GM20431 (cell line): ENCODE data around the gene LRP6.
"Not testable (repeated sequence)": the region's sequence is repeated elsewhere in the genome, so short reads cannot be mapped to it uniquely, and the experiment has no call there.

ENCODE experiments used
- in situ Hi-C: fragments of 300-500 bp; cut with MseI, MboI; formaldehyde crosslinking; loops from one replicate; pipeline ENCODE4 v1.15.0; 2020; ENCODE audit warnings: low sequenced_read_pairs; ENCODE audit not compliant: unreplicated experiment

The LRP6 gene

GRCh38 chr12:12190087-12190809 is 76.6 kb downstream of the LRP6 start:
- in situ Hi-C loops, result no loop called here

GRCh38 chr12:12185414-12185813 is 81.4 kb downstream of the LRP6 start:
- in situ Hi-C loops, result no loop called here

DNA sequence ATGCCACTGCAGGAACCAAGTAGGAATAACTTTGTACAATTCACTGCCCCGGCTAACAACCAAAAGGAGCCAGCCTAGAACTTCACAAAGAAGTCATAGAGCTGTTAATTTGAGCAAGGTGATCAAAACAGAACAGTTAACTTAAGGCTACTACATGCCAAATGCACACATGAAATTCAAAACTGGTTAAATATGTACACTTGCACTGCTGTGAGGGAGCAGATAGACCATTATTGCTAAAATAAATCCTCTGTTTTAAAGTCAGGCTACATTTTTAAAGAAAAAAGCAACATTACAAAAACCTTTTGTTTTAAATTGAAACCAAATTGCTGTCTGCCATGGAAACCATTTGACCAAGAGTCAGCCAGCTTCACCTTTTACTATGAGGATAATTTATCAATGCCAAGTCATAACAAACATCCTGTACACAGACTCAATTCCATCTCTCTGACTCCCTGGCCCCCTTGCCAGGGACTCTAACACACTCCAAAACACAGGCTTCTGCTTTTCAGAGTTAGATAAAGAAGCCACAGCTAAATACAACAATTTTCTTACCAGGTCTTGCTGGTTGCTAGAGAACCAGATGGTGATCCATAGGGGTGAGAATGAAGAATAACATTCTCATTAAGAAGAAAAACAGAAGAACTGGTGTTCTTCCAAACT is 84.0 kb downstream of the LRP6 start:
- in situ Hi-C loops, result no loop called here

DNA sequence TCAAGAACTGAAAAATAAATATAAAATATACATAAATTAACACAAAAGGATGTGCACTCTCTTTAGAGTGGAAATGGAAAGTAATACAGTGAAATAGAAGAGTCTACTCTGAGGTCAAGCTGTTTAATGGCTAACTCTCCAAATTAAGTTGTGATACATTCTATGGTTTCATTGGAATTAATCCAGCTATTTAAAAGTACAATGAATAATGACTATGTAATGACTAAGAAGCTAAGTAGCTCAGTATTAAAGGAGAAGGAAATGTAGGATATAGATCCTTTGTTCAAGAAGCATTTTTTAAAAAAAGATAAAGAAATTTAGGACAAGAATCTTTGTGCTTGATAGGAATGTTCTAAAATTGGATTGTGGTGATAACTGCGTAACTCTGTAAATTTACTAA is 85.3 kb downstream of the LRP6 start:
- in situ Hi-C loops, result no loop called here

- in situ Hi-C loops, result no loop called here
Observed at GRCh38 chr12:12180575-12180974, 86.3 kb downstream of the LRP6 start.

DNA sequence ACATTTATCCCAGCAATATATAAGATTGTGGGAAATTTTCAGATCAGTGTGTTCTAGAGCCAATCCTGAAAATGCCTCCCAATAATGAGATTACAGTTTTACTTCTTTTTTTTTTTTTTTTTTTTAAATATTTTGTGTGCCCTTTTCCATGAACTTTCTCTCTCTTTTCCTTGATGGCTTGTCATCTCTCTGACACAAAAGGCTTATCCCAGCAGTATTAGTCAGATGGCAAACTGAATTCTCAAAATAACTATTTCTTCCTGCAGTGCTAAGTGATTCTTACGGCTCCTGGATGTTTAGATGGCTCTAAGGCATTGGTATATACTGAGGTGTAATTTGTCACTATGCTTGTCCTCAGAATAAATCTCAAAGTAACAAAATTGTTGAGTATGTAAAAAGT is 86.7 kb downstream of the LRP6 start:
- in situ Hi-C loops, result no loop called here

DNA sequence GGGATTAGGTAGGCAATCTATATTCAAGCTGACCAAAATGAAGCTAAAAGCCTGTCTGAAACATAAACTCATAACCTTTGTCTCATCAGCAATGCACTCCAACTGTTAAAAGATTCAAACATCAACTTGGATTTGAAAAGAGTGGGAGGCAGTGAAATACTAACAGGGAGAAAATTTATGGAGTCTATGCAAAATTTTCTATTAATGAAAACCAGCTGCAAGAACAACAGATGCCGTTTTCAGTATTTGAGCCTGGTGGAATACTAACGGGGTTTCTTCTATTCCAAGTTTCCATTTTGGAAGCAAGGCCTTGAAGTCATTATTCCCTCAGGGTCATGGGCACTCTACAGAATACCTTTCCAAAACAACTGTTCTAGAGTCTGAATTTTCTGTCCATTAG is 88.3 kb downstream of the LRP6 start:
- in situ Hi-C loops, result no loop called here

DNA sequence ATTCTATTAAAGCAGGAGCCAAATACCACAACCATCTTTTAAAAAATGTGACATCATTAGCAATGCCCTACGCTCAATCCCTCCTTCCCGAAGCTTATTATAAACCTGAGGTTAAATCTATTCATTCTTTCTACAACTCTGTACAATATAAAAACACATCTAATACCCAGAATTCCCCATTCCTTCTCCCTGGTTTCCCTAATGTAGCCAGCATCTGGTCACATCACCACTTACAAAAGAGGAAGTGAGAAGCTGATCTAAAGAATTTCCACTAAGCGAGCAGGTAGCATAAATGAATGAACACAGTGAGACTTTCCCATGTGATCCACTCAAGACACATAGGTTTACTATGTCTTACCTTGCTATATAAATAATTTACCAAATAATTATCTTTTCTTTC is 90.4 kb downstream of the LRP6 start:
- in situ Hi-C loops, result no loop called here

DNA sequence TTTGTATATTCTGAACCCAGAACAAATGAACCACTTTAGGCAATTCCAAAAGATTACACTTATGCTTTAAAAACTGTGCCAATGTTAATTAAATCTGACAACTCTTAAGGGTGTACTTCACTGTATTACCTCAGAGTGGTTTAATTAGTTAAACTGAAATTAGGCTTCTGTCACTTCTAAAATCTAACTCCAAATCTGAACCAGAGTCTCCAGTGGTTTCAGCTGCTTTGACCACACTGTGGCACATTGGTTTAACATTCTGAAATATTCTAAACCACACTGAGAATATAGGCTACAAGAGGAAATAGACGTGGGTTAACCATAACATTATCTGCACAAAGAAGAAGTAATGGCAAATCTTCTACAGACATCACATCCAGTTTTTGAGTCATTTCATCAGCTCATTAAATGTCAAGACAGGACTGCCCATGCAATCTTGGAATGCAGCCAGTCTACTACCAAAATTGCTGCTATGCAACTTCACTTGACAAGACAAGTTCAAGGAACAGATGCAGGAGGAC is 94.8 kb downstream of the LRP6 start:
- in situ Hi-C loops, result no loop called here

DNA sequence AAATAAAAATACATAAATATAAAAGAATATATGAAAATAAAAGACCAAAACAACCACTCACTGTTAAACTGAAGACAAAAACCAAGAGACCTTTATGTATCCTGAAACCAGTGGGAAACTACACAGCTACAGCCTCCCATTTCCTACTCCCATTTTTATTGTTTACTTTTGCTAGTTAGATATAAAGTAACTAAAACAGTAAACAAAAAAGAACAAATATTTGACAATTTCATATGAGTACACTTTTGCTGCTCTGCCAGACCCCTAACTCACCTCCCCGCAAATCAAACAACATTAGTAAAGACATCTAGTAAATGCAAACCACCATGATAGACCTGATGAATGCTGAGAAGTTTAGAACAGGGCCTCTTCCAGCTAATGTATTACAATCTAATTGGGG is 99.0 kb downstream of the LRP6 start:
- in situ Hi-C loops, result no loop called here

- in situ Hi-C loops, result no loop called here
Observed at GRCh38 chr12:12166751-12167150, 100.1 kb downstream of the LRP6 start.

- in situ Hi-C loops, result no loop called here
Observed at GRCh38 chr12:12159988-12160387, 106.9 kb downstream of the LRP6 start.

DNA sequence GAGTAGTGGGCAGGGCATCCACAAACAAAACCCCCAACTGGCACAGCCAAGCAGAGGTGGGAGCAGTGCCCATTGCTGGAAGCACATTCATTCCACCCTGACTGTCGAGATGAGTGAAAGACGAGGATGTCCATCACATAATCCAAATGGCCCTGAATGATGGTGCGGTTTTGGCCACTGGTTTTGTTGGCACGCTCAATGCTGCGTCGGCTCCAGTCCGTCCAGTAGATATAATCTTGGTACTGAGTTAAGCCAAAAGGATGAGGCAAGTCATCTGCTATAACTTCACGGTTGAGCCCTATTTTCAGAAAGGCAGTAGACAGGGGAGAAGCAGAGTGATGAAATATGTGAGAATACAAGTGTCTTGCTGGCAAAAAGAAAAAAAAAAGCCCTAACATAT is 108.0 kb downstream of the LRP6 start:
- in situ Hi-C loops, result no loop called here

DNA sequence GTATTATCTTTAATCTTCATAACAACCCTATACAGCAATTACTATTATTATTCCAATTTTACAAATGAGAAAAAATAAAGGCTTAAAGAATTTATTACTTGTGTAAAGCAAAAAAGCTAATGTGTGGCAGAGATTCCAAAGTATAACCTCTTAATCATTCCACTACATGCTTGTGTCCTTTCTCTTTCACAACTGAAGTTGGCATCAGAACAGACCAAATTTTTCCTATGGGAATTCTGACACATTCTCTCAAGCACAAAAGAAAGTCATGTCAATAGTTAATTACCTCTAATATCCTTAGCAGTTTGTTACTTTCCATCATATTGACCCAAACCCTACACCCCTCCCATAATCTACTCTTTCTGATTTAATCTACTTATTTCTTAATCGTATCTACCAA is 109.4 kb downstream of the LRP6 start:
- in situ Hi-C loops, result no loop called here

GRCh38 chr12:12156828-12157227 is 110.0 kb downstream of the LRP6 start:
- in situ Hi-C loops, result no loop called here

DNA sequence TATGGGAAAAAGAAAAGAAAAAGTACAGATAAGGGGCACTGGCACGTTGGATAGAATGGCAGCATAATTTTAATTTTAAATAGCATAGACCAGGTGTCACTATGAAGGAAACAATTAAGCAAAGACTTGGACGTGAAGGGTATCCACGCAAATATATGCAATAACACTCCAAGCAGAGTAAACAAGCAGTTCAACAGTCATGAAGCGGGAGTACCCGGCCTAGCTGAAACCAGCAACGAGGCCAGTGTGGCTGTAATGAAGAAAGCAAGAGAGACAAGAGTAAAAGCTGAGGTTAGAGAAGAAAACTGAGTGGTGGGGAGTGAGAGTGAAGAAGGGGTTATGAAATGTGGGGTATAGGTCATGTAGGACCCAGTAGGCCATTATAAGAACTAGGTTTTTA is 110.7 kb downstream of the LRP6 start:
- in situ Hi-C loops, result no loop called here

GRCh38 chr12:12153596-12153995 is 113.2 kb downstream of the LRP6 start:
- in situ Hi-C loops, result no loop called here

DNA sequence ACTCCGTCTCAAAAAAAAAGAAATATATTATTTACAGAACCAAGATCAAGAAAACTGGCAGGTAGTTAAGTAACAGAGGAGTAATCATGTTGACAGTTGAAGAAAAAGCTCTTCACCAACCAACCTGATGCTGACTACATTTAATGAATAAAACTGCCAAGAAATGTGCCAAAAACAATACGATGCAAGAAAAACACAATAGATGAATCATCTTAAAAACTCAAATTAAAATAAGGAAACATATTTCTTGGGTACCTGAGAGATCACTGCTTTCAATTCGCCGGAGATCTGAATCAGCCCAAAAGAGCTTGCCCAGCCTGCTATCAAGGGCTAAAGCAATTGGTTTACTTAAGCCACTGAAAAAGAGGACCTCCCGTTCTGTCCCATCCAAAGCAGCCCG is 119.7 kb downstream of the LRP6 start:
- in situ Hi-C loops, result no loop called here

- in situ Hi-C loops, result not testable (repeated sequence)
Observed at GRCh38 chr12:12144531-12144930, 122.3 kb downstream of the LRP6 start.

DNA sequence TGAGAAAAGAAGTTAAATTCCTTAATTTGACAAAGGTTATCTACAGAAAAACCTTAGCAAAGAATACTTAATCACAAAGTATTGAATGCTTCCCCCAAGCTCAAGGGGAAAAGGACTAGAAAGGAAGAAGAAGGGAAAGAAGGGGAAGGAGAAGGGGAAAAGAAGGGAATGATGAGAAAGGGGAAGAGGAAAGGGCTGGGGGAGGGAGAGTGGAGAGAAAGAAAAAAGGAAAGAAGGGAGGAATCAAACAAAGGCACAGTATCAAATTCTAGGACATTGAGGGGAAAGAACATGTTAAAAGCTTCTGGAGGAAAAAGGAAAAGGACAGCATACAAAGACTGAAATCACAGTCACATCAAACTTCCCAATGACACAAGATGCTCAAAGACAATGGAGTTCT is 125.8 kb downstream of the LRP6 start:
- in situ Hi-C loops, result no loop called here

GRCh38 chr12:12138203-12139154 is 128.4 kb downstream of the LRP6 start:
- in situ Hi-C loops, result no loop called here
